NCI-H345 treated with DMSO at 0.1 percent for 48 hours (cell line): Measurements from ENCODE around the gene LHX2.

Source experiments
- DNase-seq: peaks from one replicate; lab custom pipeline; 2025; ENCODE audit not compliant: unreplicated experiment; lab: John Stamatoyannopoulos, UW

LHX2 gene

DNA sequence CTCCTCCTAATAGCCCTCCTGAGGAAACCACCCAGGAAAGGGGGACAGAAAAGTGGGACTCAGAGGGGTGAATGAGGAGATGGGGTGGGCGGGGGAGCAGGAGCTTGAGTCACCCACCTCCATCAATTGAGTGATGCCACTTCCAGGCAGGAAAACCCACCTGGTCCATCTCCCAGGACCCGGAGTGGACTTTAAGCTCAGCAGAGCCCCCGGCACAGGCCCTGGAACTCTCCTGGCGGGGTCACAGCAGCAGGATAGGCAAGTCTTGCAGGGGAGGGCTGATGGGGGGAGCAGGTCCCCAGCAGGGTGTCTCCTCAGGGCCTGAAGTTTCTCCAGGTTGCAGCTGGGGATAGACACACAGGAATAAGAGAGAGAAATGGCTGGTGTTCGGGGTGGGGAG is 40.8 kb downstream of the LHX2 start:
- no peak for DNase-seq

DNA sequence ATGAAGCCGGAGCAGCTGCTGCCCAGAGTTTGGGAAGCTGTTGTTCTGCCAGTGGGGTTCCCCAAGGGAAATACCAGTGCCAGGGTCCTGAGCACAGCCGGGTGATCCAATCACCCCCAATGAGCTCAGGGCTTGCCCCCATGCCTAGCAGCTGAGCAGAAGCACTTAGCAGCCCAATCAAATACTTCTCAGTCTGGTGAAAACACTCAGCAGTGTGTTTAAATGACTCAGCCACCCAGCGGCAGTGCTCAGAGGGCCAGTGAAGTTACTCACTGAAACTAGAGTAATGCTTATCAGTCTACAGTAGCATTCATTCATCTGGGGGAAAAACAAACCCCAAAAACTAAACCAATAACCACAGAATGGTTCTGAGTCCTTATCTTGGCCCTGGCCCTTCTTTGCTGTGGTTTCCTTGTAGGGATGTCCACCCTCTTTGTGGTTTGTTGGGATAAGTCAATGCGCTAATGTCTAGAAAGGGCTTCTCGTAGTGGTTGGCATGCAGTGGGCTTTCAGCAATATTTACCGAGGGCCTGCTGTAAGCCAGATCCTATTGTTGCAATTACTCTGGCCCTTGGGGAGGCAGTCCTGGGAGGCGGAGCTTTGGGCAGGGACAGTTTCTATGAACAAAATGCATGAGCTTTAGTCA is 43.1 kb downstream of the LHX2 start:
- no peak for DNase-seq

DNA sequence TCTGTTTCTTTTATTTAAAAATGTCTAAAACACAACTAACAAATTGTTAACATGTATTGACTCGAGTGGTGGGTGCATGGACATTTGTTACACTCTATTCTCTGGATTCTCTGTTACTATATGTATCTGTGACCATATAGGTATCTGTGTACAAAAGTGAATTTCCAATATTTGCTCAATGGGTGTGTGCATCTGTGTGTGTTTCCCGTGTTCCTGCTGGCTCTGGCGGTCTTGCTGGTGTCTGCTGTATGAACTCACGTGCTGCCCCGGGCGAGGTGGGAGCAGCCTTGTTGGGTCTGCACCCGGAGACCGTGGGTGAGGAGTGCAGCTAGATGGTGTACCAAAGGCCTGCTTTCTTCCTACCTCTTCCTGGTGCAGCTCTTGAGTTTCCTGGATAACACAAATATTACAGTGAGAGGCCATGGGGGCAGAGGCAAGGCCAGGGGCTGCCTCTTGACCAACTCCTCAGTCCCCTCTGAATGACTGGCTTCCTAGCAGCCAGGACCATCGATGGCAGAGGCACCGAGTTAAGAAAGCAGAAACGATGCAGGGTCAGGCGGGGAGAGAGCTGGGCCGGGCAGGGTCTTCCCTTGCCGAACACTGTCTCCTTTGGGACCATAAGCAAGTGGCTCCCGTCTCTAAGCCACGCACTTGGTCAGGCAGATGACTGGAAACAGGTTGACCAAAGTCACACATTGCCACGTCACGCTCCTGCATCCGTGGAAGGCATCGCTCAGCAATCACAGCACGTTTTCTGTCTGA is 49.5 kb downstream of the LHX2 start:
- no peak for DNase-seq

DNA sequence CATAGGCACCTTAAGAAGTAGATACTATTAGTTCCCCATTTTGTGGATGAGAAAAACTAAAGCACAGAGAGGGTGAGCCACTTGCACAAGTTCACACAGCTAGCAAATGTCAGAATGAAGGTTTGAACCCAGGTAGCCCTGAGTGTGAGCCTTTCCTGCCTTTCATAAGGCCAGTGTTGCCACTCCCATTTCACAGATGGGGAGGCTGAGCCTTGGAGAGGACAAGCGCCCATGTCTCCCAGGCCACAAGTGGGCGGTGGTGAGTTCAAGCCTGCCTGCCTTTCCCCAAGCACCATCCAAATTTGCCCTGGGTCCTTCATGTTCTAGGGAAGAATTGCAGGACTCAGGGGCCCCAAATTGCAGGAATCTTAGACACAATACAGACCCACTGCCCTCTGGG is 50.6 kb downstream of the LHX2 start:
- no peak for DNase-seq

DNA sequence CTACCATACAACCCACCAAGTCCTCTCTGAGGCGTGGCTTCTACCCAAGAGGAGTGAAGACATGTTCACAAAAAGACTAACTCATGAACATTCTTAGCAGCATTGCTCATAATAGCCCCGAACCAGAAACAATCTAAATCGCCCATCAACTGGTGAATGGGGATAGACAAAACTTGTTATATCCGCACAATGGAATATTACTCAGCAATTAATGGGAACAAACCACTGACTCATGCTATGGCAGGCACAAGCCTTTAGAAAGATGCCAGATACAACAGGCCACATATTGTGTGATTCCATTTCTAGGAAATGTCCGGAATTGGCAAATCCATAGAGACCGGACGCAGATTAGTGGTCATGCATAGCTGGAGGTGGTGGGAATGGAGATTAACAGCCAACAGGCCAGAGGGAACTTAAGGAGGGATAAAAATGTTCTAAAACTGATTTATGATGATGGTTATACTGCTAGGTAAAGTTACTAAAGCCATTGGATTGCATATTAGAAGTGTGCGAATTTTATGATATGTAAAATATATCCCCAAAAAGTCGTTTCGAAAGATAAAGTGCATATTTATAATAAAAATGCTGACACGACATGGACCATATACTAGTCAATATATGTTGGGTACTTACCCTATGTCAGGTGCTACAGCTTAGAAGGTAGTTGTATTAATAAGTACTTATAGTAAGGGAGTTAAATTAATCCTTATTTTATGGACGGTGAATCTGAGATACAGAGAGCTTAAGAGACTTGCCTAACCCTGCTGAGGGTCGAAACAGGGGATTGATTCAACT is 55.4 kb downstream of the LHX2 start:
- DNase-seq: no peak

DNA sequence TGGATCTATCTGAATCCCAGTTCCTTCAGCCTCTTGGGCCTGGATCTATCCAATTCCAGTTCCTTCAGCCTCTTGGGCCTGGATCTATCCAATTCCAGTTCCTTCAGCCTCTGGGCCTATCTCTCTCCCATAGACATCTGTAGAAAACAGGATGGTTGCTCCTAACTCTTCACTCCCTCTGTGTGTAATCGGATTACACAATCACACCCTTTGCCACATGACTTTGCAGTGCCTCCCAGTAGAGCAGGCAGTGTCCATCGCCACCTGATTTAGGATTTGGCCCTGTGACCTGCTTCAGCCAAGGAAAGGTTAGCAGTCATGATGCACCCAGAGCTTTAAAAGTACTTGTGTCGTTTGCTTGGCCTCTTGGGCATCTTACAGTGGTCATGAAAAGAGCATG is 56.7 kb downstream of the LHX2 start:
- no peak for DNase-seq

DNA sequence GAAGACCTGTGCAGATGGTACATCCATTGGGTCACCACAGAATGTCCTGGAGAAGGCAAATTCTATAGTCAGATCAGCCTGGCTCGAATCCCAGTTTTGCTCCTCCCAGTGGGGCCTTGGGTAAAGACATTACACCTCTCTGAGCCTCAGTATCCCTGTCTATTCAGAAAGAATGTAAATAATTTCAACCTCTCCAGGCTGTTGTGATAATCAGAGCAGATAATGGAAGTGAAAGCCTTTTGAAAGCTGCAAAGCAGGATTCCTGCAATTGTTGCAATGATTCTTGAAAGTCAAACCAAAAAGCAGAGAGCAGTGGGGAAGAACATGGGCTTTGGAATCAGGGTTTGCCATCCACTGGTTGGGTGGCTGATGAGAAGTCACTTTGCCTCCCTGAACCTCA is 63.2 kb downstream of the LHX2 start:
- no peak for DNase-seq

DNA sequence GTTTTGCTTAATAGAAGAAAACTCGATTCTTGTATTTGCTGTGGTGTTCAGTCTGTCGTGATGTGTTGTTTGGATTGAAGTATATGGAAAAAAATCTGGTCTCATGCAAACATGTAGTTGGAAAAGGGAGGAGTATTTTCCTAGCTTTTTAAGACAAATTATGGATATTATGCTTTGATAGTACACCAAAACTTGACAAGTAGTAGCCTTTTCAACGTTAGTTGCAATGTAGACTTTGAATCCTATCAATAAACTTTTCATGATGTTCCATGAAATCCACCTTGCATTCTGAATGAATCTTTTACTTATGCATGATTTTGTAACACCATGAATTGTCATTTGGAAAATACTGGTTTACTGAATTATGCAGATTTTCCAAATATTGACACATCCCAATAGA is 64.2 kb downstream of the LHX2 start:
- DNase-seq: no peak

DNA sequence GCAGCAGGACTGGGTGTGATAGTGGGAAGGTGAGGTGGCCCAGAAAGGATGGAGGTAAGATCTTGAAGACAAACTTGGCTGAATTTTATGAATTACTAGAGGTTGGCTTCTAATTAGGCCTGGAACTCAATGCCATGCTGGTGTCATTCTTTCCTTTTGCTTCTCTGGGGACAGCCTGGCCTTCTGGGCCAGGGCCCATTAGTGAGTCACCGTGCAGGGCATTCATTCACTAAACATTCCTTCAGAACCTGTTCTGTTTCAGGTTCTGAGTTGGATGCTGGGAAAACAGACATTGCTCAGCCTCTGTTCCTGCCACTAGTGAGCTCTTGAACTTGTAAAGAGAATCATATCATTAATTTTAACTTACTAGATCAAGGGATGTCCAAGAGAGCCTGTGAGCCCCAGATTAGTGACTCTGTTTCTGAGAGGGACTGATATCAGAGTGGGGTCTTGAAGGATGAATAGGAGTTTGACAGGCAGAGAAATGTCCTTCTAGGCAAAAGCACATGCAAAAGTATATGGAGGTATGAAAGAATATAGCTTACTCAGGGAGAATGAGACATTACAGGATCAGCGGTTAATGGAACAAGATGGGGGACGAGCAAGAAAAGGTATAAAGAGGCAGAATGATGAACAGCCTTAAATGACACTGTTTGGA is 66.5 kb downstream of the LHX2 start:
- DNase-seq: no peak

DNA sequence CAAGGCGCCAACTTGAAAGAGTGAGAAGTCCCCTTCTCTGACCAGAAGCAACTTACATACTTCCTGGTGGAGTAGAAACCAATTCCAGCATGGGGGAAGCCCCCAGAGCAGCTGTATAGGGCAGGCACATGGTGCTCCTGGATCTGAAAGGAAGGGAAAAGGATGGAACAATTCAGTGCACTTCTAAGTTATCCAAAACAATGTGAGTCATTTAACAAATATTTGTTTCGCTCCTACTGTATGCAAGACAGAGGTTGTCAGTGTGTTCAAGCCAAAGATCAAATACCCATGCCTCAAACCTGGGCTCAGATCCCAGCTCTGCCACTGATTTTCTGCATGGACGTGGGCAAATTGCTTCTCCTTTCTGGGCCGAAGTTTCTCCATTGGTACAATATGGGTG is 67.1 kb downstream of the LHX2 start:
- no peak for DNase-seq

DNA sequence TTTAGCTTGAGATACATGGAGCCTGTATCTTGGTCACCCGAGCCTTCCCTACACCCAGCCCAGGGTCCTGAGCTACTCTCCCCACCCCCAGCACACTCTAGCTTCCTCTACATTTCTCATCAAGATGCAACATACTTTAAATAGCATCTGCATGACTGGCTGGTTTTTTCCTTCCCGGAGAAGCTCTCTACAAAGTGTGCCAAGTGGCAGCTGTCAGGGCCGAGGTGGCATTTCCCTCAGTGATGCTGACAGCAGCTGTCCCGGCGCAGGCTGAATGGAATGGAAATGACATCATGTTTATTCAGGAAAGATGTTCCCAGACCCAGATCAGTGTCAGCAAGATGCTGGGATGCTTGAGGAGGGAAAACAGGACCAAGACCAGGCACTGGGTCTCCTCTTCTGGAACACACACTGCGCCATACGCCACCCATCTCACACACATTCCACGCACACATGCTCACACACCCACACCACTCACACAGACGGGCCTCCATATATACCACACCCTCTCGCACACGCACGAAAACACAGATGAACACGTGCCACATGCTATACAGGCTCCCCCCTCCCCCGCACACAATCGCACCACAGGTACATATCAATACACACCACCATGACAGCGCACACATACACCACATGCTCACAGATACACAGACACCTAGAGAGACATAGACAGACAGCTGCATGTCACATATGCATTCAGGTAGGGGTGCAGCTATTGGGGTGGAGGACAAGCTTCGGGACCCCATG is 67.8 kb downstream of the LHX2 start:
- DNase-seq: no peak

DNA sequence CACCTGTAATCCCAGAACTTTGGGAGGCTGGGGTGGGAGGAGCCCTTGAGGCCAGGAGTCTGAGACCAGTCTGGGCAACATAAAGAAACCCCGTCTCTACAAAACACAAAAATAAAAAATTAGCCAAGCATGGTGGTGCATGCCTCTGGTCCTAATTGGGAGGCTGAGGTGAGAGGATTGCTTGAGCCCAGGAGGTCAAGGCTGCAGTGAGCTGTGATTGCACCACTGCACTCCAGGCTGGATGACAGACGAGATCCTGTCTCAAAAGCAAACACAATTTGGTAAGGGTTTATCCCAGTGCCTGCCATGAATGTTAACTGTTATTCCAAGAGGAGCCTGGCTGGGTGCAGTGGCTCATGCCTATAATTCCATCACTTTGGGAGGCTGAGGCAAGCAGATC is 71.1 kb downstream of the LHX2 start:
- DNase-seq: no peak
